HG02885 (cell line): Measurements from ENCODE around the gene BLTP3A.

Experiments used
- ATAC-seq: cut with Tn5 transposase; IDR thresholded peaks from one replicate; pipeline ENCODE4 v1.9.1; 2021; ENCODE audit warnings: mild to moderate bottlenecking; ENCODE audit not compliant: unreplicated experiment, poor library complexity

Gene BLTP3A

GRCh38 chr6:34829137-34829536 is 37.3 kb downstream of the BLTP3A start:
- no peak for ATAC-seq

- no peak for ATAC-seq
These were observed 41.1 kb downstream of the BLTP3A start for GRCh38 chr6:34832942-34833341.

- ATAC-seq, result no peak
These were observed 43.1 kb downstream of the BLTP3A start for GRCh38 chr6:34834789-34835518.

- no peak for ATAC-seq
These were observed 44.1 kb downstream of the BLTP3A start for GRCh38 chr6:34836008-34836407.

GRCh38 chr6:34836451-34836850 is 44.6 kb downstream of the BLTP3A start:
- no peak for ATAC-seq

GRCh38 chr6:34837528-34837927 is 45.6 kb downstream of the BLTP3A start:
- no peak for ATAC-seq

GRCh38 chr6:34839666-34840352 is 47.9 kb downstream of the BLTP3A start:
- ATAC-seq, result no peak
